Measurements from ENCODE around the gene KATNB1.
"Not testable (repeated sequence)": the region's sequence is repeated elsewhere in the genome, so short reads cannot be mapped to it uniquely, and the experiment has no call there.

Gene KATNB1

DNA sequence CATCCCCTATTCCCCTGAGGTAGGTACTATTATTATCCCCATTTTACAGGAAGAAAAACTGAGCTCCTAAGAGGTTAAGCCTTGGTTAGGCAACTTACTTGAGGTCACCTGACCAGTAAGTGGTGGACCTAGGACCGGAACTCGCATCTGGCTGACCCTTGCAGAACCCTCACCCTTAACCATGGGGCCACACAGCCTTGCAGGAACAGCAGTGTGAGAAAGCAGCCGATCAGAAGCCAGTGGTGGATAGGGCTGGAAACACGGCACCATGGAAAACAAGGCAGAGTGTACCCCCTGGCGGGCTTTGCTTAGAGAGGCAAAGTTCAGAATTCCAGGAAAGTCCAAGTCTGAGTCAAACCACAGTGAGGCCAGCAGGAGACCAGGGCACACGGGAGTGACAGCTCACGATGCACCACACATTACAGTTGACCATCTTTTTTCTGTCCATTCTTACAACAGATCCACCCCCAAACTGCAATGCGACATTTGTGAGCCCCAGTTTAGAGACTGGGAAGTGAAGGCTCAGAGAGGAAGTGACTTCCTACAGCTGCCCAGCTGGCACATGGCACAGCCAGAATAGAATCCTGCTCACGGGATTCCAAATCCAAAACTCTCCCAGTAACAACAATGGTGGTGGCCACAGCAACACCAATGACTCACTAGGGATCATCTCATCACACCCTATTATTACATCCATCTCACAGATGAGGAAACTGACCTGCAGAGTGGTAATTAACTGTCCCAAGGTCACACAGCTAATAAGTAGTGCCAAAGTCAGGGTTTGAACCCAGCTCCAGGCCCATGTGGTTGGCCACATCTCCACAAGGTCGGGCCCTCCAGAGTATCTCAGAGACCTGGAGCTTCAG lies 46.4 kb downstream of the KATNB1 start:
- no peak for TF ChIP-seq CTCF (IDR thresholded peaks at IDR 0.05)
- Histone ChIP-seq H3K4me3 (ENCODE audit: low read depth in 1 of 2, low read length in 1 of 2) (no peak overlapping the region), H3K27ac (no peak overlapping the region), H3K9me3 (no peaks in the 10 kb centered on the region), H3K27me3 (no peaks in the 10 kb centered on the region), H3K36me3 (no peaks in the 10 kb centered on the region), H3K4me1 (ENCODE audit: control insufficient read depth in 1 of 2, insufficient read depth in 1 of 2, low read depth in 1 of 2, low read length in 1 of 2) (no peaks in the 10 kb centered on the region)

- not testable (repeated sequence) for H3K9me3 ChIP-seq; H3K36me3 ChIP-seq; H3K4me3 ChIP-seq (ENCODE audit: low read depth in 1 of 2, low read length in 1 of 2); H3K27me3 ChIP-seq; H3K27ac ChIP-seq; H3K4me1 ChIP-seq (ENCODE audit: control insufficient read depth in 1 of 2, insufficient read depth in 1 of 2, low read depth in 1 of 2, low read length in 1 of 2)
Observed at GRCh38 chr16:57782607-57783055, 47.1 kb downstream of the KATNB1 start.

GRCh38 chr16:57783116-57783515 lies 47.5 kb downstream of the KATNB1 start:
- Histone ChIP-seq H3K27me3 (no peaks in the 10 kb centered on the region), H3K4me3 (ENCODE audit: low read depth in 1 of 2, low read length in 1 of 2) (no peak overlapping the region), H3K9me3 (no peaks in the 10 kb centered on the region), H3K36me3 (no peaks in the 10 kb centered on the region), H3K27ac (no peak overlapping the region), H3K4me1 (ENCODE audit: control insufficient read depth in 1 of 2, insufficient read depth in 1 of 2, low read depth in 1 of 2, low read length in 1 of 2) (no peaks in the 10 kb centered on the region)
- TF ChIP-seq CTCF (IDR thresholded peaks at IDR 0.05), result no peak

- no peaks in the 10 kb centered on the region for H3K4me1 ChIP-seq (ENCODE audit: control insufficient read depth in 1 of 2, insufficient read depth in 1 of 2, low read depth in 1 of 2, low read length in 1 of 2)
- no peaks in the 10 kb centered on the region for H3K27me3 ChIP-seq
- TF ChIP-seq CTCF (IDR thresholded peaks at IDR 0.05), result no peak
- H3K4me3 ChIP-seq (ENCODE audit: low read depth in 1 of 2, low read length in 1 of 2), result no peak overlapping the region
- H3K27ac ChIP-seq, result no peak overlapping the region
- no peaks in the 10 kb centered on the region for H3K36me3 ChIP-seq
- no peaks in the 10 kb centered on the region for H3K9me3 ChIP-seq
Observed at GRCh38 chr16:57783883-57784282, 48.3 kb downstream of the KATNB1 start.

DNA sequence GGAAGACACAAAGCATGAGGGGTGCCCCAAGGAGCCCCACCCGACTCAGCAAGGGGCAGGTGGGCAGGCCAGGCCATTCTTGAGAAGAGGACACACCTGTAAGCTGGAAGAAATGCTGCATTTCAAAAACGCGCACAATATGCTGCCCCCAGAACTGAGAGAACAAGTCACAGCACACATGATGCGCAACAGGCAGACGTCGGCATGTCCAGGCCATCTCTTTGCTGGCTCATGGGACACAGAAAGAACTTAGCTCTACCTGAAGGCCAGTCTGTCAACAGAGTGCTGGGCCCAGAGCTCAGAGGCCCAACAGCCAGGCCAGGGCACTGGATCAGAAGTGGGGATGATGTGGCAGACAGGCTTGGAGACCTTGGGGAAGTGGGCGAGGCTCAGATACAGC lies 48.8 kb downstream of the KATNB1 start:
- Histone ChIP-seq H3K4me1 (ENCODE audit: control insufficient read depth in 1 of 2, insufficient read depth in 1 of 2, low read depth in 1 of 2, low read length in 1 of 2) (no peaks in the 10 kb centered on the region), H3K4me3 (ENCODE audit: low read depth in 1 of 2, low read length in 1 of 2) (no peak overlapping the region), H3K9me3 (no peaks in the 10 kb centered on the region), H3K36me3 (no peaks in the 10 kb centered on the region), H3K27me3 (no peaks in the 10 kb centered on the region), H3K27ac (no peak overlapping the region)
- TF ChIP-seq CTCF (IDR thresholded peaks at IDR 0.05), result no peak

DNA sequence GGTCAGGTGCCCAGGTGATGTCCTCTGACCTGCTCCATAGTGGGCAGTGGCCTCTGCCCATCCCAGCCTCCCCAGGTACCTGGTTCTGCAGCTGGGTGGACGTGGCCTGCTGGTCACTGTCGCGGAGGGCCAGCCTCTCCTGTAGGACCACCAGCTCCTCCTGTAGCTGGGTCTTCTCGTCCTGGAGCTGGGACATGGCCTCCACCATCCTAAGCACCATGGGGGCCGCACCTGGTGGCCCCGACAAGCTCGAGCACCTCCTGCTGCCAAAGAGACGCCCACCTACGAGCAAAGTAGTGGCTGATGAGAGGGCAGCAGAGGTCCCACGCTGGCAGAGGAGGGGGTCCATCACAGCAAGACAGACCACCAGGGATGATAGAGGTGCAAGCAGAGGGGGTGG lies 49.8 kb downstream of the KATNB1 start:
- Histone ChIP-seq H3K4me3 (ENCODE audit: low read depth in 1 of 2, low read length in 1 of 2) (no peak overlapping the region), H3K4me1 (ENCODE audit: control insufficient read depth in 1 of 2, insufficient read depth in 1 of 2, low read depth in 1 of 2, low read length in 1 of 2) (no peaks in the 10 kb centered on the region), H3K27me3 (no peaks in the 10 kb centered on the region), H3K27ac (no peak overlapping the region), H3K9me3 (no peaks in the 10 kb centered on the region), H3K36me3 (no peaks in the 10 kb centered on the region)
- no peak for TF ChIP-seq CTCF (IDR thresholded peaks at IDR 0.05)
